ENCODE results near the gene SLC22A23.

The SLC22A23 gene

DNA sequence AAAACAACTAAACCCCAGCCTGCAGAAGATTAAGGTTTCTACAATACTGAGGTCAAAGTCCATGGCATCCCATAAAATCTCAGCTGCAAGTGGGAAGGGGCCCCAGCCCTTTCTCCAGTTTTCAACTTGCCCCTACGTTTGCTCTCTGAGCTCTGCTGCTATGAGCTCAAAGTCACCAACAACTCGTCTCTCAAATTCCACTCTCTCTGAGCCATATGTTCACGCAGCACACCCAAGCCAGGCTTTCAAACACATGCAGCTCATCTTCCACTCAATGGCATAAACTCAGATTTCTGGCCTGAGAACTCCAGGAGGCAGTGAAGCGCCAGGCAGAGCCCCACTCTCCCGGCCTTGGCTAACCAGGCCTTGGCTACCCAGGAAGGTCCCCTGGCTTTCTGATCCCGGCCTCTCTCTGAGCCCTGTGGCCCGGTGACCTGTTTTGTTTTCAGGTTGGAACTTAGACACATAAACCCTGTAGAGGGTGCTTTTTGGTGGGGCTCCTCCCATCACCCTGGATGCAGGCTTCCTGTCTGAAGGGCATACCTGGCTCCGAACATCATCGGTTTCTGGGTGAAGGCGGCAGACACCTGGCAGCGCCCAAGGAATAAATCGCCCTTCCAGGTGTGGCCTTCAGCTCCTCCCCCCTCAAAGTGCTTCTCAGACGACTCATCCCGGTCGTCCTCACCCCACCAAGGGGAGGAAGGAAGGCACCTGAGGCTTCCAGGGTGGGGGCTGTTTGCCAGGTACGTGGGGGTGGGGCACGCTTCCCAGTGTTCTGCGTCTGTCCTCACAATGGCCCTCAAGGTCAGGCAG lies 12.4 kb downstream of the SLC22A23 start:
- DNase-seq (ENCODE audit: low read depth) = no peak

DNA sequence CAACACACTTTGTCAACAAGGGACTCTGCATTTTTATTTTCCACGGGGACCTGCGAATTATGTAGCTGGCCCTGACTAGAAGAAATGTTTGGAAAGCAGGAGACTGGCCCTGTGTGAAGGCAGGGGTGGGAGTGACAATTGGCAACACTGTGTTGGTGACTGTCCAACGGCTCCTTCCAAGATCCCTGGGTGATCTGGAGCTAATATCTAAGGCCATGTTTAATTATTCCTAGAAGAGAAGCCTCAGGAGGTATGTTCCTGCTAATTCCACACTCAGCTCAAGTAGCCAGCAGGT lies 13.7 kb downstream of the SLC22A23 start:
- DNase-seq (ENCODE audit: low read depth) = no peak

DNA sequence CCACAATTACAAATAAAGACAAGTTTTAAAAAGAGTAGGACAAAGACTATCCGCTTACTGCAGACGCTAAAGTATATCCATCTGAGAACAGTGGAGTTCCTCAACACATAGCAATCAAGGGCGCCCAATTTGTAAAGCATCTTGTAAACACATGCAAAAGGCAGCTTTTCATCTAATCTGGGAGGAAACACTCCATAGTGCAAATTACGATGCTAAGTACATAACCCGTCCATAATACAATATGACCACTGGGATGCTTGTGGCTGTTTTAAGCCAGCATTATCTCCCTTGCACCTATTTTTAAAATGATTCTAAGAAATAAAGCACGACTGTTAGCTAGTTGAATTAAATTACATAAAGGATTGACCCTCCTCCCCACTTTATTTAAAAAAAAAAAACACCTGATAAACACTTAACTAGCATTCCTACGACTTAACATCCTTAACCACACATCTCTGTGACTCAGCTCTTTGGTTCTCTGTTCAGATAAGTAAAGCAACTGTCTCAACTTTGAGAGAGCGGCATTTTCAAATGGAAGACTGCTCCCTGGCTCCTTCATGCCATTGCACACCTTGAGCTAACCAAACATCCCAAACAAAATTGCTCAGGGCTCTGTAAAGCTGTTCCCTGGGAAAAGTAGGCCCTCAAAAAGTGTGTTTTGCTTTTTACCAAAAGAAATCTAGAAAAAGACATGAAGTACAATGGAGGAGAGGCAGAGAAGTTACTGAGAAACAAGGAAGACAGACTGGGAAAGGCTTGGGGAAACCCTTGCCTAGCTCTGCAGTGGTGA lies 14.2 kb downstream of the SLC22A23 start:
- no peak for DNase-seq (ENCODE audit: low read depth)

DNA sequence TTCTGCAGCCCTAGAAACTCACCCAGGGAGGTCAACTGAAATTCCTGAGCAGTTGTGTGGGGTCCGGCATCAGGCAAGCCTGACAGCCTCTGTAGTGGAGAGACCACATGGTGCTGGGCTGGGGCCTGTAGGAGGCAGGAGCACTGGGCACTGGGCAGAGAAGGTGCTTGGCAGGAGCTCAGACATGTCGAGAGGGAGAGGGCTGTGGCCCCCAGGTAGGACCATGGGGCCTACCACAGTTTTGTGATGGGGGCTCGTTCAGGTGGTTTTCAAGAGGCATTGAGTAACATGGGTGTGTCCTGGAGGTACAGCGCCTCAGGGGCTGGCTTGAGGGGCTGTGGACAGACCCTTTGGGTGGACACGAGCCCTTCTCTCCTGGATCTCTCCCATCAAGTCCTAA lies 15.9 kb downstream of the SLC22A23 start:
- DNase-seq (ENCODE audit: low read depth) = no peak

DNA sequence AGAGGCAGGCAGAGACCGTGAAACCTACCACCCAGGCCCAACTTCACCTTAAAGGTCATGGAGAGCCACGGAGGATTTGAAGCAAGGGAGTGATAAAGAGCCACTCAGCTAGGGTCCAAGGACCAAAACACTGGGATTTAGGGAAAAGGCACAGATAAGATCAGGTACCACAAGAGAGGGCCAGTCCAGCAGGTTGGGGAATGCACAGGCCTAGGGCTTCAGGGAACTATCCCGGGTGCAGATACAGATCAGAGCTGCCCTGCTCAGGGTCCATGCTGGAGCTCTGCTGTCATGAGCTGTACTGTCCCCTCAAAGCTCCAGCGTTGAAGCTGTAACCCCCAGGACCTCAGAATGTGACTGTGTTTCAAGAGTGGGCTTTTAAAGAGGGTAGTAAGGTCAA lies 16.9 kb downstream of the SLC22A23 start:
- DNase-seq (ENCODE audit: low read depth) = no peak

DNA sequence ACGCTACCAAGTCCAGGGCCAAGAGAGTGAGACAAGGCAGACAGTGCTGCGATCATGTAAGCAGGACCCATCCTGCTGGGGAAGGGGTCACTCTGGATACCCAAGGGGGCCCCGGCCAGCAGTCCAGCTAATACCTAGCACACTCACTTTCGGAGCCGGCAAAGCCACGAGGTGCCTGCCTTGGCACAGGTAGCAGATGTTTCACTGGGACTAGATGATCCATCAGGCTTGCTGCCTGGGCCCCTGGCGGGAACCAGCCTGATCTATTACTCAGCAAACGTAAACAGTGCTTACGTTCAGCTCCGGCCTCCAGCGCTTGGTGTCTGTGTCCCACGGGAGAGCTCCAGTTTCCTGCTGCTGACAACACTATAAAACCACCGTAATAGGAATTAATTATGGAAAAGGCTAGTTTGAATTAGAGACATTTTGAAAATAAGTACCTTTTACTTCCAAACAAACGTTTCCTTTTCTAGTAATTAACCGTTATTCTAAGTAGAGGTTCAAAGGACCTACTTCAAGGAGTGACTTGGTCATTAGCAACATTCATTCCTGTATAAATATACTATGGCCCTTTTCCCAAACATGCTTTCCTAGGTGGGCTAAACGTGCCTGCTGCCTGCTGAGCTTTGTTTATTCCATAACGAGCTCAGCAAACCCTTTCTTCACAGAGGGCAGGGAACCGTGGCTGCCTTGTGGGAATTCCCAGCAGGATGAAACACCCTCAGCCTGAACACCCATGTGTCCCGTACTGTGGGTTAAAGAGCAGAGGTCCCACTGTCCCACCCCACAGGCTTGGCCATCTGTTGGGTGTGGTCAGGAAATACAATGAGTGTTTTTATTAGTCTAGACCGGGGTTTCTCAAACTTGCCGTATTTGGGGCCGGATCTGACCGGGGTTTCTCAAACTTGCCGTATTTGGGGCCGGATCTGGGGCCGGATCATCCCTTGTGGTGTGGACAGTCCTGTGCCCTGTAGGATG lies 18.4 kb downstream of the SLC22A23 start:
- peak; percentile 89 for DNase-seq (ENCODE audit: low read depth)

DNA sequence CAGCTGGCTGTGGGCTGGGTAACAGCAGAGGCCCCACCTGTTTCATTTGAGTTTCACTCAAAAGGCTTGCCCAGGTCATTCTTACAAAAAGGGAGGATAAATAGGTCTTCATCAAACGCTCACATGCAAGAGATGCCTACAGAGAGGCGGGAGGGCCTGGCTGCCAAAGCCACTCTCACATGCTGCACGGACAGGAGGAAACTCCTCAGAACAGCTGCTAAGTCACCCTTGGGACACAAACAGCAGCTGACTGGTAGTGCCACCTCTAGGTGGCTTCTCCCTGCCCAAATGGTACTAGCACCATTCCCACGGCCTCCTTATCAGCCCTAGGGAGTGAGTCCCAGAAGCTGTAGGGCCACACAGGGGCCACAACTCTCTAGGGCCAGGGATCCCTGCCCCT lies 23.8 kb downstream of the SLC22A23 start:
- no peak for DNase-seq (ENCODE audit: low read depth)

DNA sequence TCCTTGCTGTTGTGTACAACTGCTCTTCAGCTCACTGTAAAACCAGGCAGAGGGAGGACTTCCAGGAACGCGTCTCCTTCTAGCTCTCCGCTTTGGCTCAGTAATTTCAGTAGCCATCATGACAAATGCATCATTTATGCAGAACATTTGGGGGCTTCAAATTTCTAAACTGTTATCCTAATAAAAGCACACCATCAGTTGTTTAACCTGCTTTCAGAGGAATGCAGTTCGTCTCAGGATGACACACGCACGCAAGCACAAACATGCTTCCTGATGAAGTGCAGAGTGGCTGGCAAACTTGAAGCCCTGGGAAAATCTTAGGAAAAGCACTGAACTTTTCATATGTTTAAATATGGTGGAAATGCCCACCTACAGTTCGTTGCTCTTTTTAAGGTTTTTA lies 24.4 kb downstream of the SLC22A23 start:
- DNase-seq (ENCODE audit: low read depth) = no peak

DNA sequence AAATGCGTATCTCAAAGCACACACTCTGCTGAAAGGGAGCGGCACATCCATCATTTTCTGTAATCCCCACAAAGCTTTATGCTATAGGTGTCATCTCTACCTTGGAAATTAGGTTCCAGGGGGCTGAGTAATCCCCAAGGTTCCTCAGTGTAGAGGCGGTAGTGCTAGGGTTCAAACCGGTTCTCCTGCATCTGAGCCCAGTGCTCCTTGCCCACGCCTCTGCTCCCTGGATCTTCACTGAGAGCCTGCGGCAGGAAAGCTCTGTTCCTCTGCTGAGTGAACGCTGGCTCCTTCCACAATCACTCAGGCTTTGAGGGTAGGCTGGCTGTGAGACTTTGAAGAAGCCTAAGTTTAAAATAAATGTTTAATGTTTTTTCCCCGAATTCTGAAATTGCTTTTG lies 24.9 kb downstream of the SLC22A23 start:
- DNase-seq (ENCODE audit: low read depth) = no peak

DNA sequence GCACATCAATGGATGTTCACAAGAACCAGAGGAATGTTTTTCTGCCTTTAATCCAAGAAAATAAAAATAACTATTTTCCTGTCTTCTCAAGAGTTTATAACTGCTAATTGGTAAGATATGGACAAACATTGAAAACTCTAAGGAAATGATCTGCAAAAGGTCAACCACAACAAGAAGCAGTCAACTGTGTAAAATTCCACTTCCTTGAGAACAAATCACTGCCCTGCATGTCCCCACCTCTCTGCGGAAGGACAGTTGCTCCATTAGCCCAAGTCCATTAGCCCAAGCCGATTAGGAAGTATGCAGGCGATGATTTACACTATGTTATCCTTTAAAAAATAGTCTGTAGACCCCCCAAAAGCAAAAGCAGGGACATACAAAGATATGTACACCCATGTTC lies 27.6 kb downstream of the SLC22A23 start:
- DNase-seq (ENCODE audit: low read depth) = no peak

DNA sequence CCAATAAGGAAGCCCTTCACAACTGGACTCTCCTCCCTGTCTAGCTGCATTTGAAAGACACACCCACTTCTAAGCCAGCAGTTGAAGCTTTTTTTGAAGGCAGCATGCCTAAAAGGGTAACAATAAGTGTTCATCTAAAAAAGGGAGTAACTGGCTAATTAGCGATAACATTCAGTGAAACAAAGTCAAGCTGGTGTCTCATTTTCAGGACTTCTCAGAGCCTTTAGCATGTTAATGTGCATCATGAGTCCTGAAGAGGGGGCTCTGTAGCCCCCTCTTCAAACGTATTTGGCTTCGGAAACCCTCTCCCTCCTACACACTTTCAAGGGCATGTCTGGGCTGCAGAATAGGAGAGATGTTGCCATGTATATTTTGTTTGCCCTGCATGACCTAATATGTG lies 28.1 kb downstream of the SLC22A23 start:
- no peak for DNase-seq (ENCODE audit: low read depth)

DNA sequence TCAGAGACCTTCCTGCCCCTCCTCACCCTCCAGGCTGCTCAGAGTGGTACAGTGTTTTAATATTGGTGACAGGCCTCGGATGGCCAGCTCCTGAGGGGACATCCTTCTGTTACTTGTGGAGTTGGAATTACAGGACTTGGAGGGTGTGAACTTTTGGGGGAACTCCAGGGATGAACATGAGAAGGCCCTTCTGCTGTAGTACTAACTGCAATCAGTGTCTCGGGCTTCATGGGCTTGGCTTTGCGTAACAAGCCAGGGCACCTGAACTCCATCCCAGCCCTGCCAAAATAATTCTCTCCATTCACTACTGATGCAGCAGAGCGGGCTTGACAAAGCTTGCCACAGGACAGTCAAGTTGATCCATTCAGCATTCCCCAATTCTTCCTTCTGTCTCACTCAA lies 28.6 kb downstream of the SLC22A23 start:
- DNase-seq (ENCODE audit: low read depth) = no peak

DNA sequence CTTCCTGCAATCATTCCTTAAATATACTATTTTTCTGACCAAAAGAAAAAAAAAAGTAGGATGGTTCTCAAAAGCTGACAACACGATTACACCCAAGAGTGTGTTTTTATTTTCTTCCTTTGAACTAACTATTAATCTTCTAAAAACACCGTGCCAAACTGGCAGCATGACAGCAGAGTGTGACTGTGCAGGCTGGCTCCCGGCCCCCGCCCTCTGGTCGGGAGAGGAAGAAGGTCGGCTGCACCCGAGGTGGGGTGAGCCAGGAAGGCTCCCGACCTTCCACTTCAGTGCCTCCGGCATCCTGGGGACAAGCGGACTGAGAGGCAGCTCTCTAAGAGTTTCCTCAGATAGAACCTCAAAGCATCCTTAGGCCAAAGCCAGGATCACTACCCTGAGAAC lies 29.2 kb downstream of the SLC22A23 start:
- DNase-seq (ENCODE audit: low read depth) = no peak

DNA sequence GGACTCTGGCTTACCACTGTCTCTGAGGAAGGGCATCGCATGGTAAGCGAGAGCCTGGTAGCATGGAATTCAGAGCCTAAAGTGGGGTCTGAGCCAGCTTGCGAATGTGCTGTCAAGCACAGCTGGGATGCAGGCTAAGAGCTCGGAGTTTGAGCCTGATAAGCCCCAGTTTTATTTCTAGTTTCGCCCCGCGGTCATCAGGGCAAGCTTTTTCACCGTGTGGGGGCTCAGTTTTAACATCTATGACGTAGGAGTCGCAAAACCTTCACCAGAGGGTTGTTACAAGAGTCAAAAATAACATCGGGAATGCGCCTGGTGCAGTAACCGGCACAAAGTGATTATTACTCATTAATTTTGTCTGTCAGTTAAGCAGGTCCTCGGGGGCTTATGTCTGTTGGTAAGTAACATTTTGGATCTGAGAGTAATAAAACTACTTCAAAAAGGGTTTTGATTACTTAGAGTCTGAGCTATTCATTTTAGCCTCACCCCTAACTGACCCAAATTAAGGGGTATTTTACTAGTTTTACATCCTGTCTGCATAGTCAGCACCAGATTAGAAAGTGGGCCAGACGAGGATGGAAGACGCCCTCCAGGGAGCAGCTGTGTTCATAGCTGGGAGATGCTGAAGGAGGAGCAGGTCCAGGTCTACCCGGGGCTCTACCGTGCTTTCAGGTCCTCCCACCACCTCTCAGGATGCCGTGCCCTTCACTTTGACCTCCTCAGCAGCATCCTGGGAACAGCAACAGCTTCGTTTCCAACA lies 29.7 kb downstream of the SLC22A23 start:
- DNase-seq (ENCODE audit: low read depth) = no peak

DNA sequence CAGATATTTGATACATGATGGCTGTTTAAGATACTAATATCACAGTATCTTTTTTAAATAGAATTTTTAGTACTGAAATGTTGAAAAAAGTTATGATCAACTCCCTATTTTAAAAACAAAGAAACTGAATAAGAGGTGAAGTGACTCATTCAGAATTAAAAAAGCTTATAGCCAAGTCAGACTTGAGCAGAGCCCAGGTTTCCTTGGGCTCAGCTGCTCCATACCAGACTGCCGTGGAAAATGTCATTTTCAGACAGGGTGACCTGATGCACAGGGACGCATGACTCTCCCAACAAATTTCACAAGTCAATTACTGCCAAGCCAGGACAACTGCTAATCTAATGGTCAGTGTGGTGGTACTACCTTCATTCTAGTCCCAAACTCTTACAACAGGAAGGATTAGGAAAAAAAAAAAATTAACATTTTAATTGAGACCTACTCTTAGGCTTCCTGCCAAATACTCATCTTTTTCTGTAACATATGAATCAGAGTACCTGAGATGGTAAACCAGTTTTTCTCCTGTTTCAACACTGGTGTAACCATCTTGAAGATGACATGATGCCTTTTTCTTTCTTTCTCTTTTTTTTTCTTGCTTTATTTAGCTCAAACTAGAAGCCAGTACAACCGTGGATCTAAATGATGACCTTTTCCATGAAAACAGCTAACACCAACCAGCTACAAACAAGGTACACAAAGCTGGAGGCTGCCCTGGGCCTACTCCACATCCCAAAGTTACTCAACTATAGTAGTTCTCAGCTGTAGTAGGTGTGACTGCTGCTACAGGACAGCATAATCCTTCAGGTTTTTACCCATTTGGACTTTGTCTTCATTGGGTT lies 30.5 kb downstream of the SLC22A23 start:
- DNase-seq (ENCODE audit: low read depth) = no peak

DNA sequence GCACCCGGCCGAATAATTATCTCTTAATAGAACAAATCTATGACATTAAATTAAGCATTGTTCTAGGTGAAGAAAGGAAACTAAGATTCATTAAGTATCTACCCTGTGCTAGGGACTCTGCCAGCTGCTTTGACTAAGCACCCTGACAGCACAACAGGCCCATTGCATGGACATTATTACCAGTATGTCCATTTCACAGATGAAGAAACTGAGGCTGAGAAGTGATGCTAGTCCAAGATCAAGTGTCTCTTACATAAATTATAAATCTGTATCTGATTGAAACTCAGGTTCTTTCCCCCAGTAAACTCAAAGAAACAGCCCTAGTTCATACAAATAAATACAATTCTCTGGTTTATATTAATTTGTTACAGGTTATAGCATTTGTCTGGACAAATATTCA lies 31.3 kb downstream of the SLC22A23 start:
- DNase-seq (ENCODE audit: low read depth) = no peak

DNA sequence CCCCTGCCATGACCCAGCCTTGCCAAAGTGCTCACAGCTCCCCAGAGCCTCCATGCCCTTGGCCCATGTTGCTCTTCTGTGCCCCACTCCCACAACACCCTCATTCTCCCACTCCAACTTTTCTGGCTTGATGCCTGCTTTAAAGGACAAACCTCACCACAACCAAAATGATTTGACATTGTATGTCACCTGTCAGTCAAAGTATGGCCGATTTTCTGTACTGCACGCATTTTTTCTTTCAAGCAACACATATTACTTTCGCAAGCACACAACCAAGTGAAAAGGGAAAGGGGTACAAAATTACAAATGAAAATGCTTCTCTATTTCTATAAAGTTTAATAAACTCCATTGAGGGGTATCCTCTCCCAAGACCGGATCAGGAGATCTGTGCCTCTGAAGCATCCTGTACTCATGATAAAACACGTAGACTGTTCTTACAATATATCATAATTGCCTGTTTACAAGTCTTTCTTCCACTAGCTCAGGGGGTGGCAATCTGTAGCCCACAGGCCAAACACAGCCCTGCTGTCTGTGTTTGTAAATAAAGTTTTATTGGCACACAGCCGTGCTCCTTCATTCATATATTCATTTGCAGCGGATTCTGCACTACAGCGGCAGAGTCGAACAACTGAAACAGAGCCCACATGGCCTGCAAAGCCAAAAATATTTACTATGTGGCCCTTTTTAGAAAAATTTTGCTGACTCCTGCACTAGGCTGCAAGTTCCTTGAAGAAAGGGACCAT lies 32.5 kb downstream of the SLC22A23 start:
- no peak for DNase-seq (ENCODE audit: low read depth)

DNA sequence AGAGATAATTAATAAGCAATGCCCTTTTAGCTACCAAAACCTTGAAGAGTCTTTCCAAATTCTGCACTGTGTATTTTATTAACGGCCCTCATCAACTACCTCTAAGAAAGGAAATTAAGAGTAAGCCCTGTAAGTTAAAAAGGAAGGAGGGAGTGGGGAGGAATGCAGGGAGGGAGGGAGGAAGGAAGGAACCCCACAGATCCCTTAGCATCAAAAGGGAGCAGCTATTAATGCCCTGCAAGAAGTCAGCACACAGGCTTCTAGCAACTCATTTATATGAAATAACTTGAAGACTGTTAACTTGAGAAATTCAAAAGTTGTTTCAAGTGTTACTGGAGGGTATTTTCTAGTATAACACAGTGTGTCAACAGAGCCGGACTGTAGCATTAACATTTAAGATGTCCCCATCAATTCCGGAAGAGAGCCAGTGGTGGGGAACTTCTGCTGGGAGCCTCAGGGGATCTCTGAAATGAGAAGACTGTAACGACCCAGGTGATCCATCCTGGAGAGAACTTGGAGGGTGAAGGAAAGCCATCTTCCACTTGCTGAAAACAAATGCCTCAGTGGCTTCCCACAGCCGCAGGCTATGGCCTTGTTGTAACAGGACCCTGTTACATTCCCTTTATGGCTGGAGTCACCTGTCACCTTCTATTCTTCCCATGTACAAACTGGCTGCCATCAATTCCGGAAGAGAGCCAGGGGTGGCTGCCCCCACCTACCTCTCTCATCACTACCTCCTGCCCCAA lies 33.2 kb downstream of the SLC22A23 start:
- DNase-seq (ENCODE audit: low read depth) = no peak

DNA sequence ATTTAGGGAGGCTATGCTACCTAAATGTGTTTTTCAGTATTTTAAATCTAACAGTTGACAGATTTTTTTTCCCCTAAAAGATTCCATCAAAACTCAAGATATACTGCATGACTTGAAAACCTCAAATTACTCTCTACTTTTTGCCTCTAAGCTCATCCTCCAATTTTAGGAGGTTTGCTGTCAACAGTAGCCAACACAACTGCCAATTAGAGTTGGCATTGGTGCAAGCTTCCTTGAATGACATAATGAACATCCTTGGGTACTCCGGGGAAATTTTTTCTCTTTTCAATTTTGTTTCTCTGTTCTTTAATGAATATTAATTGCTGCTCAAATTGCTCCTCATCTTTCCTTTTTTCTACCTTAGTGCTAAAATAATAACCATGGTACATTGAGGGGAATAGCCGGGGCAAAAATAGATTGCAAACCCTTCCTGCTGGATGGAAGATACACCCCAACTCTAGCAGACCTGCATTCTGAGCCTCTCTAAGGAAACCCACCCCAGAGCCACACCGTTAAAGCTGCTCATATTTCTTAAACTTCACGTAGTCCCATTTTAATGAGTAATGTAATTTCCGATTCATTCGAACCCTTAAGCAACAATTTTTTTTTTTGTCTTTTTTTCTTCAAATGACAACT lies 34.3 kb downstream of the SLC22A23 start:
- no peak for DNase-seq (ENCODE audit: low read depth)
